Natural killer cell (primary cell): ENCODE measurements around the gene CEP131. TPM values are rescaled to one million over a fixed set of nuclear protein-coding genes. Genes with fewer than 3 reads are reported as not detected.

ENCODE experiments used
- ATAC-seq, 3 donors: fragments of 150-1000 bp in 2 of 3; fragments of 200-7000 bp in 1 of 3; cut with Tn5 transposase; 1 replicate in 1 of 3; 2 replicates in 2 of 3; pipeline ENCODE4 v1.10.0; 2021; ENCODE audit warnings: mild to moderate bottlenecking in 2 of 3, moderate library complexity in 2 of 3
- DNase-seq, 2 donors: peaks; one replicate each; pipeline versions ENCODE4 v3.0.0 to v3.0.0-alpha.2; 2013 to 2021; ENCODE audit warnings: mixed read lengths in 1 of 2
- H3K27ac ChIP-seq: one replicate; pipeline ENCODE4 v1.5.1; 2013; ENCODE audit warnings: mild to moderate bottlenecking, low read length
- H3K27me3 ChIP-seq: one replicate; pipeline ENCODE4 v1.6.1; 2013; ENCODE audit warnings: low read length; ENCODE audit not compliant: control insufficient read depth, insufficient read depth
- H3K36me3 ChIP-seq: one replicate; pipeline ENCODE4 v1.6.1; 2013; ENCODE audit warnings: low read length; ENCODE audit not compliant: control insufficient read depth, insufficient read depth
- H3K4me1 ChIP-seq: one replicate; pipeline ENCODE4 v1.6.1; 2013; ENCODE audit warnings: low read length; ENCODE audit not compliant: control insufficient read depth, insufficient read depth
- H3K4me3 ChIP-seq: one replicate; pipeline ENCODE4 v1.5.1; 2013; ENCODE audit warnings: low read length
- H3K9me3 ChIP-seq: one replicate; pipeline ENCODE4 v1.6.1; 2013; ENCODE audit warnings: low read length; ENCODE audit not compliant: control insufficient read depth, insufficient read depth
- H3K27ac Mint-ChIP-seq, 2 donors: one replicate each; pipeline ENCODE4 v1.8.0; 2022; ENCODE audit warnings: mild to moderate bottlenecking in 2 of 2, mixed read lengths in 2 of 2, moderate library complexity in 1 of 2
- H3K27me3 Mint-ChIP-seq, 2 donors: one replicate each; pipeline ENCODE4 v1.8.0; 2022; ENCODE audit warnings: low read depth in 2 of 2, mixed read lengths in 2 of 2
- H3K36me3 Mint-ChIP-seq: one replicate; pipeline ENCODE4 v1.8.0; 2022; ENCODE audit warnings: mixed read lengths
- H3K4me1 Mint-ChIP-seq, 2 donors: one replicate each; pipeline ENCODE4 v1.8.0; 2022; ENCODE audit warnings: mixed read lengths in 2 of 2
- H3K4me3 Mint-ChIP-seq: one replicate; pipeline ENCODE4 v1.8.0; 2022; ENCODE audit warnings: mild to moderate bottlenecking, moderate library complexity, mixed read lengths
- H3K9me3 Mint-ChIP-seq, 2 donors: one replicate each; pipeline ENCODE4 v1.8.0; 2022; ENCODE audit warnings: mixed read lengths in 2 of 2
- CTCF ChIP-seq: fragments of 200-600 bp; IDR thresholded peaks from one replicate; pipeline ENCODE4 v1.8.0; 2022; ENCODE audit warnings: antibody characterized with exemption
- WGBS: methylation state at CpG from one replicate; pipeline ENCODE4 v1.1.7; 2013; ENCODE audit warnings: missing lambda C conversion rate; ENCODE audit not compliant: insufficient coverage; 5-methylcytosine and 5-hydroxymethylcytosine counted together
- intact Hi-C: fragments of 100-400 bp; cut with micrococcal nuclease; formaldehyde crosslinking; loops from one replicate; pipeline ENCODE4 v1.14.2; 2022
- total RNA-seq, 4 donors: library from RNA; stranded (reverse); fragments of 120-200 nt in 1 of 4; gene quantifications; one replicate each; pipeline versions ENCODE4 v1.2.3 to v1.2.4, GENCODE V29; 2013 to 2022

The CEP131 gene
- total RNA-seq, 3 donors from 2014 or later (not counting 1 experiment from before 2014, with no cell fraction given), result 9.9 to 11.4 (median 10.0) TPM

DNA sequence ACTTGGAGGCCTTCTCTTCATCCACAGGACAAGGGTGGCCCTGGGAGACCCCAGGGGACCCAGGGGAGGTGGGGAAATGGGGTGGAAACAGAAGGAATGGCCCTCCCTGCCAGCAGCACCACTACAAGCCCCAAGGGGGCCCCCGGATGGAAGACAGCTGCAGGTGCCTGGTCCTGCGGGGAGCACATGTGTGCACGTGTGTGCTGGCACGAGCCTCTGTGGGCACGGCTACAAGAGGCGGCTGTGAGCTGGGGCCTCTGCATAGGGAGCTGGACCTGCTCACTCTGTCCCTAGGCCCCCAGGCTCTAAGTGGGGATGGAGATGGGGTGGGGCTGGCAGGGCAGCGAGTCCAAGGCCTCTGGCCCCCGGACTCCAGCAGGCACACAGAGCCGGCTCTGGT lies 43.5 kb downstream of the CEP131 start:
- no peaks in the 10 kb centered on the region for H3K9me3 Mint-ChIP-seq
- intact Hi-C loops, result no loop called here
- no peak for DNase-seq

GRCh38 chr17:81178136-81179091 lies 44.4 kb downstream of the CEP131 start:
- intact Hi-C loops, result no loop called here
- H3K27me3 Mint-ChIP-seq, result peaks cover 0 to 8% of the 10 kb centered on the region in 2 donors
- no peak for TF ChIP-seq CTCF
- H3K9me3 Mint-ChIP-seq, result no peaks in the 10 kb centered on the region
- no peaks in the 10 kb centered on the region for H3K27me3 ChIP-seq
- no peaks in the 10 kb centered on the region for H3K36me3 ChIP-seq
- H3K27ac ChIP-seq, result no peak overlapping the region
- no peak overlapping the region for H3K27ac Mint-ChIP-seq
- no peaks in the 10 kb centered on the region for H3K9me3 ChIP-seq
- H3K4me1 Mint-ChIP-seq, result no peaks in the 10 kb centered on the region
- no peak overlapping the region for H3K4me3 Mint-ChIP-seq
- H3K36me3 Mint-ChIP-seq, result no peaks in the 10 kb centered on the region
- ATAC-seq (no peak), DNase-seq (no peak)
- 90% methylated on average over 25 of the region's 25 CpGs for WGBS
- no peaks in the 10 kb centered on the region for H3K4me1 ChIP-seq
- H3K4me3 ChIP-seq, result no peak overlapping the region

More for the DNA sequence above, 43.5 kb downstream of the CEP131 start:
- no peaks in the 10 kb centered on the region for H3K36me3 ChIP-seq
- no peaks in the 10 kb centered on the region for H3K4me1 Mint-ChIP-seq
- peaks cover 0 to 8% of the 10 kb centered on the region in 2 donors for H3K27me3 Mint-ChIP-seq
- no peak overlapping the region for H3K4me3 ChIP-seq
- H3K4me1 ChIP-seq, result no peaks in the 10 kb centered on the region
- no peak for ATAC-seq
- no peak for TF ChIP-seq CTCF
- H3K27ac Mint-ChIP-seq, result no peak overlapping the region
- no peak overlapping the region for H3K4me3 Mint-ChIP-seq
- no peaks in the 10 kb centered on the region for H3K27me3 ChIP-seq
- no peaks in the 10 kb centered on the region for H3K9me3 ChIP-seq
- H3K27ac ChIP-seq, result no peak overlapping the region
- 80% methylated on average over 9 of the region's 9 CpGs for WGBS
- no peaks in the 10 kb centered on the region for H3K36me3 Mint-ChIP-seq

- H3K4me3 Mint-ChIP-seq, result no peak overlapping the region
- intact Hi-C loops, result no loop called here
- Histone ChIP-seq H3K4me3 (no peak overlapping the region), H3K4me1 (no peaks in the 10 kb centered on the region), H3K27me3 (no peaks in the 10 kb centered on the region), H3K27ac (no peak overlapping the region), H3K36me3 (no peaks in the 10 kb centered on the region), H3K9me3 (no peaks in the 10 kb centered on the region)
- no peak overlapping the region for H3K27ac Mint-ChIP-seq
- H3K4me1 Mint-ChIP-seq, result no peaks in the 10 kb centered on the region
- DNase-seq (no peak), ATAC-seq (no peak)
- H3K36me3 Mint-ChIP-seq, result no peaks in the 10 kb centered on the region
- WGBS, result 96% methylated on average over 7 of the region's 7 CpGs
- H3K27me3 Mint-ChIP-seq, result peaks cover 0 to 8% of the 10 kb centered on the region in 2 donors
- no peaks in the 10 kb centered on the region for H3K9me3 Mint-ChIP-seq
- no peak for TF ChIP-seq CTCF
Measured at GRCh38 chr17:81176666-81177065, 46.1 kb downstream of the CEP131 start.
